Chondrocyte (in vitro differentiated cells): ENCODE data around the gene PPP1R14B. TPM values are rescaled to one million over a fixed set of nuclear protein-coding genes. Genes with fewer than 3 reads are reported as not detected.

Experiments
- DNase-seq: peaks from one replicate; pipeline ENCODE4 v3.0.0; 2021; ENCODE audit warnings: mixed read lengths, low spot score
- H3K27ac Mint-ChIP-seq: one replicate; pipeline ENCODE4 v1.8.0; 2021; ENCODE audit warnings: mild to moderate bottlenecking, moderate library complexity, mixed read lengths; ENCODE audit not compliant: unreplicated experiment
- H3K27me3 Mint-ChIP-seq: 2 replicates; pipeline ENCODE4 v1.8.0; 2021; ENCODE audit warnings: low read depth, mixed read lengths
- H3K36me3 Mint-ChIP-seq: 2 replicates; pipeline ENCODE4 v1.8.0; 2021; ENCODE audit warnings: low read depth, mixed read lengths
- H3K4me1 Mint-ChIP-seq: 2 replicates; pipeline ENCODE4 v1.8.0; 2021; ENCODE audit warnings: low read depth, mild to moderate bottlenecking, mixed read lengths
- H3K4me3 Mint-ChIP-seq: one replicate; pipeline ENCODE4 v1.8.0; 2021; ENCODE audit warnings: mild to moderate bottlenecking, moderate library complexity, mixed read lengths; ENCODE audit not compliant: unreplicated experiment
- H3K9me3 Mint-ChIP-seq: 2 replicates; pipeline ENCODE4 v1.8.0; 2021; ENCODE audit warnings: low read depth, mixed read lengths
- total RNA-seq: library from RNA; stranded (reverse); gene quantifications from 3 replicates; pipeline ENCODE4 v1.2.1, GENCODE V29; 2021
- TF ChIP-seq, protein P1 (sequence below): fragments of 200-600 bp; sonication (generic); IDR thresholded peaks from 2 replicates; pipeline ENCODE4 v1.5.0; 2021; ENCODE audit warnings: antibody characterized with exemption, mild to moderate bottlenecking, moderate library complexity

Gene PPP1R14B
- total RNA-seq, 1 donor from 2014 or later, result 322 TPM

DNA sequence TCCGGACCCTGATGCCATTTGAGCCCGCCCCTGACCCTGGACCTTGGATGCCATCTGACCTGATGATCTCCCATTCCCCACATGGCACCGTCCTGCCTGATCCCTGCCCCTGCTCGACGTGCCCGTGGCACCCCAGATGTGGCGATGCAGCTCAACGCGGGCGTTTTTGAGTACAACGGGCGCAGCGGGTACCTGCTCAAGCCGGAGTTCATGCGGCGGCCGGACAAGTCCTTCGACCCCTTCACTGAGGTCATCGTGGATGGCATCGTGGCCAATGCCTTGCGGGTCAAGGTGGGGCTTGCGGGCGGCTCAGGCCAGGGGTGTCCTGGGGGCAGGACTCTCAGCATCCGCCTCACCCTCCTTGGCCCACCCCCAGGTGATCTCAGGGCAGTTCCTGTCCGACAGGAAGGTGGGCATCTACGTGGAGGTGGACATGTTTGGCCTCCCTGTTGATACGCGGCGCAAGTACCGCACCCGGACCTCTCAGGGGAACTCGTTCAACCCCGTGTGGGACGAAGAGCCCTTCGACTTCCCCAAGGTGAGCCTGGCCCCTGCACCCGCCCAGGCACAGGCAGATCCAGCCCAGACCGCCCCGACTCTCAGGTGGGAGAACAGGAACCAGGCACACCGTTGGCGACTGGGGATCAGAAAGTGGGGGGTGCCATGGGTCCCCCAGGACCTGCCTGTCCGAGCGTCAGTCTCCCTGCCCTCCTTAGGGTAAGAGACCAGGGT is 15.7 kb upstream of the PPP1R14B start:
- TF ChIP-seq, protein P1, sequence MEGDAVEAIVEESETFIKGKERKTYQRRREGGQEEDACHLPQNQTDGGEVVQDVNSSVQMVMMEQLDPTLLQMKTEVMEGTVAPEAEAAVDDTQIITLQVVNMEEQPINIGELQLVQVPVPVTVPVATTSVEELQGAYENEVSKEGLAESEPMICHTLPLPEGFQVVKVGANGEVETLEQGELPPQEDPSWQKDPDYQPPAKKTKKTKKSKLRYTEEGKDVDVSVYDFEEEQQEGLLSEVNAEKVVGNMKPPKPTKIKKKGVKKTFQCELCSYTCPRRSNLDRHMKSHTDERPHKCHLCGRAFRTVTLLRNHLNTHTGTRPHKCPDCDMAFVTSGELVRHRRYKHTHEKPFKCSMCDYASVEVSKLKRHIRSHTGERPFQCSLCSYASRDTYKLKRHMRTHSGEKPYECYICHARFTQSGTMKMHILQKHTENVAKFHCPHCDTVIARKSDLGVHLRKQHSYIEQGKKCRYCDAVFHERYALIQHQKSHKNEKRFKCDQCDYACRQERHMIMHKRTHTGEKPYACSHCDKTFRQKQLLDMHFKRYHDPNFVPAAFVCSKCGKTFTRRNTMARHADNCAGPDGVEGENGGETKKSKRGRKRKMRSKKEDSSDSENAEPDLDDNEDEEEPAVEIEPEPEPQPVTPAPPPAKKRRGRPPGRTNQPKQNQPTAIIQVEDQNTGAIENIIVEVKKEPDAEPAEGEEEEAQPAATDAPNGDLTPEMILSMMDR, result no peak
- DNase-seq, result no peak
- Mint-ChIP-seq H3K4me1 (peaks cover 5% of the 10 kb centered on the region), H3K27me3 (no peaks in the 10 kb centered on the region), H3K27ac (peak overlapping the region; percentile 59), H3K9me3 (no peaks in the 10 kb centered on the region), H3K4me3 (no peak overlapping the region), H3K36me3 (peaks cover 36% of the 10 kb centered on the region)

- peaks cover 5% of the 10 kb centered on the region for H3K4me1 Mint-ChIP-seq
- no peaks in the 10 kb centered on the region for H3K9me3 Mint-ChIP-seq
- TF ChIP-seq, protein P1, result no peak
- peaks cover 38% of the 10 kb centered on the region for H3K36me3 Mint-ChIP-seq
- DNase-seq, result no peak
- no peak overlapping the region for H3K4me3 Mint-ChIP-seq
- peak overlapping the region; percentile 17 for H3K27ac Mint-ChIP-seq
- no peaks in the 10 kb centered on the region for H3K27me3 Mint-ChIP-seq
Measured at GRCh38 chr11:64261556-64262080, 14.9 kb upstream of the PPP1R14B start.

DNA sequence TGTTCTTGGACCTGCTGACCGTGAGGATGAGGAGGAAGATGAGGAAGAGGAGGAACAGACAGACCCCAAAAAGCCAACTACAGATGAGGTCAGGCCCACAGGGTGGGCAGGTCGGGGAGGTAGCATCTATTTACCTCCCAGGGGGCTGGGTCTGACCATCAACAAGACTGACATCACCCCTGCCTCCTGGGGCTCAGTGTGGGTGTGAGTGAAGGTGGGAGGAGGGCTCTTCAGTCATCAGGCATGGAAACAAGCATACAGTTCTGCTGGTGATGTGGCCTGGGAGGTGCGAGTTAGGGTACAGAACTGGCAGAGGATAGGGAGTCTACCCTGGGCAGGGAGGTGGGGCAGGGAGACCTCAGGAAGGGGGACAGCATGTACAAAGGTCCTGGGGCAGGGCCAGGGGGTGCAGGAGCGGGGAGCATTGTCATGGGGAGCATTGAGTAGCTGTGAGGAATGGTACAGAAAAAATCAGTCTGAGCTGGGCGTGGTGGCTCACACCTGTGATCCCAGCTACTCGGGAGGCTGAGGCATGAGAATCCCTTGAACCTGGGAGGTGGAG is 13.5 kb upstream of the PPP1R14B start:
- TF ChIP-seq, protein P1, result no peak
- Mint-ChIP-seq H3K27ac (peak overlapping the region; percentile 74), H3K27me3 (no peaks in the 10 kb centered on the region), H3K4me1 (peaks cover 5% of the 10 kb centered on the region), H3K4me3 (no peak overlapping the region), H3K9me3 (no peaks in the 10 kb centered on the region), H3K36me3 (peaks cover 34% of the 10 kb centered on the region)
- no peak for DNase-seq

DNA sequence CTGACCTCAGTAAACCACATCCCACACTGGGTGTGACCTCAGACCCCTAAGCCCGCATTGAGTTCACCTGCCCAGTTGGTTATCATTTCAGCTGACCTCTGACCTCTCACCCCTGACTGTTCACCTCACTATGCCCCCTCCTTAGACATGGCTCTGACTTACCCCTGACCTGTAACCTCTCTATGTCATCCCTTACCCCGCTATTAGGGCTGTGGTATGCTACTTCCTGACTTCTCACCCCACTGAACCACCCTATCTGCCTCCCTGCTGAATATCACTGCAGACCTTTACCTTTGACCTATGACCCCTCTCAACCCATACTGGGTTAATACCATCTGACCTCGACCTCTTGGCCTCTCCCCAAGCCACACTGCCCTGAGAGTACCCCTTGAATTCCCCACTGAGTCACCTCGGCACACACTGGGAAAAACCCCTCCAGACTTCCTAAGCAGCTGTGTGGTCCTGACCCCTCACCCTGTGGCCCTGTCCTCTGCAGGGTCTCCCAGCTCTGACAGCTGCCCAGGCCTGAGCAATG is 12.9 kb upstream of the PPP1R14B start:
- no peak overlapping the region for H3K4me3 Mint-ChIP-seq

More for the DNA sequence above, 12.9 kb upstream of the PPP1R14B start:
- Mint-ChIP-seq H3K4me1 (peaks cover 5% of the 10 kb centered on the region), H3K36me3 (peaks cover 34% of the 10 kb centered on the region), H3K27ac (no peak overlapping the region), H3K27me3 (no peaks in the 10 kb centered on the region), H3K9me3 (no peaks in the 10 kb centered on the region)
- no peak for DNase-seq
- TF ChIP-seq, protein P1, result no peak
